ENCODE measurements around the gene TNFSF18.

The TNFSF18 gene

DNA sequence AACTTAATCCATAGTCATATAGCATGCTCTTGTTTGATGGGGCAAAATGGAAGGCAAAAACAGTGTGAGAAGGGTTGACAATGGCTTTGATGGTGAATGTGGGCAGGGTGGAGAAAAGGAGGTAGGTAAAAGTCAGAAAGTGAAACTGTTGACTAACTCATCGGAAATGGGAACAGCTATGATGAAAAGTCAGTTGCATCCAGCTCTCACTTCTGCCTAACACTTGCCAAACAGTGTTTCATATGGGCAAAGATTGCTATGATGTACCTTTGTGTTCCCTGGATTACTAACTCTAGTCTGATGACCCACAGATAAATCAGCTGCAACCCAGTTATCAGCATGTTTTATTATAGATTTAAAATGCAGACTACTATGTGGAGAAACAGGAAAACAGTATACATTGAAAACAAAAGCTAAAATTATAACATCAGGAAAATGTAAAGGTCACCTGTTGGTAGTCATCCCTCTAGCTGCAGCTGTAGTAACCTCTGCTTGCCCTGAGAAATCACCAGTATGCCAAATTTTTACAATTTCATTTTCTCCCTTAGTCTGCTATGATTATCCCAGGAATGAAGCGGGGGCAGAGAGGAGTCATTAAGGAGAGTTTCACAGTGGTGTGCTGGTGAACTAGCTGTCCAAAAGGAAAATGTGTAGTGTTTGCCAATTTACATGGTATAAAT, 11.7 kb downstream of the TNFSF18 start:
- DNase-seq (ENCODE audit: low read depth), result no peak

DNA sequence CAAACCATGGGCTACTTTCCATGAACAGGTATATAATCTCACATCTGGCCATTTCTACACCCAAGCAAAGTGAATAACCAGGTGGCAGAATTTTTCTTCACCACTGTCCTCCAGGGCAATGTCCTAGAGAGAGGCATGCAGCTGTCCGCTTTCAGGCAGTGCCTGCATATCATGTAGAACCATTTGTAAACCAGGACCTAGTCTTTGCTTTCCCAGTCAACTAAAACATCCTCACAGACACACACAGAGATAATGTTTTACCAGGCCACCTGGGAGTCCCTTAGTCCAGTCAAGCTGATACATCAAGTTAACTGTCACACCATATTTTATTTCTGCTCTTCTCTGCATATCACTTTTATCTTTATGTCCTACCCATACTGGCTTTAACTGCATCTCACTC, 26.2 kb downstream of the TNFSF18 start:
- DNase-seq (ENCODE audit: low read depth), result no peak

DNA sequence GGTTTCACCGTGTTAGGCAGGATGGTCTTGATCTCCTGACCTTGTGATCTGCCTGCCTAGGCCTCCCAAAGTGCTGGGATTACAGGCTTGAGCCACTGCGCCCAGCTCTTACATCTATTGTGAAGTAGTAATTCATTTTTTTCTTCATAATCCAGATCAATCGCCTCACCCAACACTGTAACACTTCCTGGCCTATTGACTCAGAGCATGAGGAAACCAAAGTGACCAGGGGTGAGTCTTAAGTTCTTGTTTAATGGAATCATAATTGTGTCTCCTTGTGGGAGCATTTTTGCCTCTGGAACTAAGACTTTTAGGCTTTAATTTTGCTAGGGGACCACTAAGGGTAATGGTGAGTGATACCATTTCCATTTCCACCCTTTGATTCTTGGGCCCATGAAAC, 27.4 kb downstream of the TNFSF18 start:
- DNase-seq (ENCODE audit: low read depth), result no peak

DNA sequence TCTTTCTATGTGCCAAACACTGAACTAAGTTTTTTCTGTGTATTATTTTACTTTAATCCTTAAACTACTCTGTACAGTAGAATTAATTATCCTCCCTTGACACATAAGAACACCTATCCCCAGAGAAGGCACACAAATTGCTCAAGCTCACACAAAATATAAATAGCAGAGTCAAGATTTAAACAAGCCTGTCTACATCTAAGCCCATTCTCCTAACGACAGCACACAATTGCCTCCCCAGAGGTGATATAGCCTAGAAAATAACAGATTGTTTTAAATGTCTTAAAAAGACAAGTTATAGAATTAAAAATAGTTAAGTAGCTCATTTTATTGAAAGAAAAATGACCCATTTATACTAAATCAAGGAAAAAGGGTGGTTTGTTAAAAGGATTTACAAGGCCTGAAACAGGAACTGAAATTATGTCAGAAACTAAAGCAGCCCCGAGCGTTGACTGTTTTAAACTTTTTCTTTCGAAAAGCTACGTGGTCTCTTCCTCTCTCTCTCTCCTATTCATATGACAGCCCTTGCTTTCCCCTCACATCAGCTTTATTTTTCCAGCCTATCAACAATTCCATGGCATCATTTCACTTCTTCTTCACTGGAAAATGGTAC, 30.5 kb downstream of the TNFSF18 start:
- no peak for DNase-seq (ENCODE audit: low read depth)

DNA sequence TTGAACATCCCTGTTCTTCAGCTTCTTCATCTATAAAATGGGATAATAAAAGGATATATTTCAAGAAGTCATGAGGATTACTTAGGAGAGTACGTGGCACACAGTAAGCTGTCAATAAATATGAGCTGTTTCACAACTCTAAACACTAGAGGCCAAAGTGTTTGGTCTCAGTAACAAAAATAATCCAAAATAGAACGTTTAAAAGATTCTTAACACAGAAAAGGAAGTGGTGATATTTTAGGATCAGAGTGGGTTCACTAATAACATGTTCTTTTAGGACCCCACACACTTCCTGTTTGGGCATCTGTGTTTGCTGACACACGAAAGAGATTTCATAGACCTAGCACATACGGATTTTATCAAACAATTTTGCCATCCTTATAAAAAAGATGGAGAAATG, 32.9 kb downstream of the TNFSF18 start:
- no peak for DNase-seq (ENCODE audit: low read depth)

DNA sequence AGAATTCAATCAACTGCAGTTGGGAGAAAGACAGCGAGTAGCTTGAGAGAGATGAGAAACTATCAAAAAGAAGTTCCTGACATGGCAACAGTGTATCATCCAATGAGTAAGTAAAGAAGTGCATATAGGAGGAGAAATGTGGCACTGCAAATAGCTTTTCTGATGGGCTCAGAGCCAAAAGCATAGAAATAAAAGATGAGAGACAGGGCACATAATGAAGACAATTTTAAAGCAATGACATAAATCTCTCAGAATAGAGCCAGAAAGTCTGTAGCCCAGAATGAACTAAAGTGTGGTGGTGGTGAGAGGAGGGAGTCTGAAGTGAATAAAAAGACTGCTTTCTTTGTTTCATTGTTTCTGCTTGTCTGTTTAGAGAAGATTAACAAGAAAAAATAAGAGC, 34.3 kb downstream of the TNFSF18 start:
- no peak for DNase-seq (ENCODE audit: low read depth)

DNA sequence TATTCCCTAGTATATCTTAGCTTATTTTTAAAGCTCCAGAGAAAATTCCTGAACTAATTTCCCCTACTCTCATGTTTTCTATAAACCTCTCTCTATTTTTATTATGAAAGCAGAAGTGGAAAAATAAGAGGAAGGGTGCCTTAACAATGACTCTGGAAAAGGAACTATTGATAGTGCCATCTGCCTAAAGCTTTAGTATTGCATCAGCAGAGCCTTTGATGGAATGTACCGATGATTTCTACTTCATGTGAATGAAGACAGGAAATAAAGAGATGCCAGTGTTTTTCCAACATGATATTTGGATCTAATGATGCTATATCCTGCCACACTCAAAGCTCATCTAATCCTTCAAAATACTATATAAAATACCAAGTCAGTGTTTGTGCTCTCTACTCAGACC, 35.1 kb downstream of the TNFSF18 start:
- DNase-seq (ENCODE audit: low read depth), result no peak

DNA sequence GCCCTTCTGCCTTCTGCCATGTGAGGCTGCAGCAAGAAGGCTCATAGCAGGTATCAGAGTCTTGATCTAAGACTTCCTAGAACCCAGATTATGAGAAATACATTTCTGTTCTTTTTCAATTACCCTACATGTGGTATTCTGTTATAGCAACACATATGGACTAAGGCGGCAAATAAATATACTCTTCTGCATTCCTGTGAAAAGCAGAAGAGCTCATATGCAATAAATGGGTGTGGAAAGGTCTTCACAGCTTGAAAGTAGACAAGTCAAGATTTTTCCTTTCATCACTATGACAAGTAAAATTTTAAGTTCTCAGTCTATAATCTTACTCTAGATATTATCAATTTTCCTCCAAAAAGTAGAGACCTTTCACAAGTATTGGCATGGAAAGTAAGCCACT, 36.6 kb downstream of the TNFSF18 start:
- DNase-seq (ENCODE audit: low read depth), result no peak

DNA sequence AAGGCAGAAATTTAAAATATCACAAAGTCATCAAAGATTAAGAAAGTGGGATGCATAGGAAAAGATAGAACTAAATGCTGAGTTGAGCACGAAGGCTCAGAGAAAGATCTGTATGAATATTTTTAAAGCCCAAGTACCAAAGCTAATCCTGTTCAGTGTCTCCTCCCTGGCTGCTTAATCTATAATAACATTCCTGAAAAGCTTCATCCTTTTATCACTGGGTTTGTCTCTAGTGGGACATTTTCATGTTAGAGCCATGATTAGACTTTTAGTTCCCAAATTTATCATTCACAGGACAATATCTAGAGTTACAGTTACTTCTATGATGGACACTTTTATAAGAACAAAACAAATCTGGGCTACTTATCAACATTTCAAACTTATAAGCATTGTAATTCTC, 38.6 kb downstream of the TNFSF18 start:
- no peak for DNase-seq (ENCODE audit: low read depth)

DNA sequence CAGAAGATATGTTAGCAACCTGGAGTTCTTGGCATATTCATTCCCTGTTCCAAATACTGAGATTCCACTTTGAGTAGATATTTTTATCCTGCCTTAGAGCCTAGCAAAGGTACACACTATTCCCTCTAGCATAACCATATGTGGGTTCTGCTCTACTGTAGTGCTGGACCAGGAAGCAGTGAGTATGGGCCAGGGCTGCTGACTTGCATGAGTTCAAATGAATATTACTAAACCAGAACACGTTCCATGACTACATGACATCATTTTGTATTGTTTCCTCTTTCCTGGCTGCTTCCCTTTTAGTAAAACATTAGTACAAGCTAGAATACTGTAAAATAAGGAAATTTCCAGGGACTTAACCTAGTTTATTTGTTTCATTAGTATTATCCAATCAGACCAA, 41.1 kb downstream of the TNFSF18 start:
- DNase-seq (ENCODE audit: low read depth), result no peak

DNA sequence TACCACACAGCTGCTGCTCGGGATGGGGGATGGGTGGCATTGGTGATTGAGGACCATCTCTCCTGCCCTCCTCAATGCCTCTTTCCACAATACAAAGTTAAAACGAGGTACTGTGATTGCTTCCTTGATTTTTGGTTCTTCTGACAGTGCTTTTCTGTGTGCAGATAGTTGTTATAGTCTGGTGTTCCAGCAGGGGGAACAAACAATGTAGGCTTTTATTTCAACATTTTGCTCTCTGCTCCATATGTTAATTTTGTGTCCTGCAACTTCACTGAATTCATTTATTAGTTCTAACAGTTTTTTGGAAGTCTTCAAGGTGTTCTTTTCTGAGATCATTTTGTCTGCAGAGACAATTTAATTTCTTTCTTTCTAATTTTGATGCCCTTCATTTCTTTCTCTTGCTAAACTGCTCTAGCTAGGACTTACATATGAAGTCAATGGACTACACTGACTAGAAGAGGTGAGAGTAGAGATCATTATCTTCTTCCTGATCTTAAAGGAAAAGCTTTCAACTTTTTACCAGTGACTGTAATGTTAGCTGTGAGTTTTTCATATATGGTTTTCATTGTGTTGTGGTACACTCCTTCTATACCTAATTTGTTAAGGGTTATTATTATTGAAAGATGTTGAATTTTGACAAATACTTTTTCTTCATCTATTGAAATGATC, 45.4 kb downstream of the TNFSF18 start:
- DNase-seq (ENCODE audit: low read depth), result no peak

DNA sequence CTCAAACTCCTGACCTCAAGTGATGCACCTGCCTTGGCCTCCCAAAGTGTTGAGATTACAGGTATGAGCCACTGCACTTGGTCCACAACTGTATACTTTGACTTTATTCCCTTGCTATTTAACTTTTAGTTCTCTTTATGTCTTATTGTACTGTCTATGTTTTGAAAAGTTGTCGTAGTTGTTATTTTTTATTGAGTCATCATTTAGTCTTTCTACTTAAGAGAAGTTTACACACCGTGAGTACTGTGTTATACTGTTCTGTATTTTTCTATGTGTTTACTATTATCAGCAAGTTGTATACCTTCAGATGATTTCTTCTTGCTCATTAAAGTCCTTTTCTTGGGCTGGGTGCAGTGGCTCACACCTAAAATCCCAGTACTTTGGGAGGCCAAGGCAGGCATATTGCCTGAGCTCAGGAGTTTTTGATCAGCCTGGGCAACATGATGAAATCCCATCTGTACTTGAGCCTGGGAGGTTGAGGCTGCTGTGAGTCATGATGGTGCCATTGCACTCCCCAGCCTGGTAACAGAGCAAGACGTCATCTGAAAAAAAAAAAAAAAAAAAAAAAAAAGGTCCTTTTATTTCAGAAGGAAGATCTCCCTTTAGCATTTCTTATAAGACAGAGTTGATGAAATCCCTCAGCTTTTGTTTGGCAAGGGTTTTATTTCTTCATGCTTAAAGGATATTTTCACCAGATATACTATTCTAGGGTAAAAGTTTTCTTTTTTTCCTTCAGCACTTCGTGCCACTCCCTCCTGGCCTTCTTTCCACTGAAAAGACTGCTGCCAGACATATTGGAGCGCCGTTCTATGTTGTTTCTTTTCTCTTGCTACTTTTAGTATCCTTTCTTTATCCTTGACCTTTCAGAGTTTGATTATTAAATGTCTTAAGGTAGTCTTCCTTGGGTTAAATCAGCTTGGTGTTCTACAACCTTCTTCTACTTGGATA, 47.6 kb downstream of the TNFSF18 start:
- no peak for DNase-seq (ENCODE audit: low read depth)

DNA sequence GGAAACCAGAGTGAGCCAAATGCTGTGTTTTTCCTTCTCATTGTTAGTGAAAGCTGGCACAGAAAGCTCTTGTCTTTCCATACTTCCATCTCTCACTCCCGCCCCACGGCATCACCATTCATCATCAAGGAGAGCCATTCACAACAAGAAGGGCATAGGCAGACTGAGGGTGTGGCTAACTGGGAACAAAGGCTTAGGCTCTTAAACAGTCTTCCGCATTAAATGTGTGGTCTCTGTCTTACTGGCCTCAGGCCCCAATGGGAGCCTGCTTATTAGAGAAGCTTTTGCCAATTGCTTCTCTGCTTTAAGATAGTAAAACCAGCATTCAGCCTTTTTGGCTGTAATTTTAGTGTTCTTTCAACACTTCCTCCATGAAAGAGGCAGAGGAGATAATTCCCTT, 51.4 kb downstream of the TNFSF18 start:
- DNase-seq (ENCODE audit: low read depth), result no peak

DNA sequence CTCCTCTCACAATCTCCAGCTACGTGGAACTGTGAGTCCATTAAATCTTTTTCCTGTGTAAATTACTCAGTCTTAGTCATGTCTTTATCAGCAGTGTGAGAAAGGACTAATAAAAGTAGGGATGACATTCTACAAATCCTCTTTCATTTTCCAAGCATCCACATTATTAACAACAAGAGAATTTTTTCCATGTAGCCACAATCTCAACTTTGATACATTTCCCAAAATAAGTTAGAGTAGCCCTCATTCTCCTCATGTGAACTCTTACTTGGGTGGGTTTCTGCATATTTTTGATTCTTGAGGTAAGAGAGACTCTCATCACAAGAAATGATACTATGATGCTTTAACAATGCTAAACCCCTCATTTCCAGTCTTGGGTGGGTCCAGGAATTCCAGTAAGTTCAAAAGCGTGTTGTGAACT, 52.8 kb downstream of the TNFSF18 start:
- no peak for DNase-seq (ENCODE audit: low read depth)

DNA sequence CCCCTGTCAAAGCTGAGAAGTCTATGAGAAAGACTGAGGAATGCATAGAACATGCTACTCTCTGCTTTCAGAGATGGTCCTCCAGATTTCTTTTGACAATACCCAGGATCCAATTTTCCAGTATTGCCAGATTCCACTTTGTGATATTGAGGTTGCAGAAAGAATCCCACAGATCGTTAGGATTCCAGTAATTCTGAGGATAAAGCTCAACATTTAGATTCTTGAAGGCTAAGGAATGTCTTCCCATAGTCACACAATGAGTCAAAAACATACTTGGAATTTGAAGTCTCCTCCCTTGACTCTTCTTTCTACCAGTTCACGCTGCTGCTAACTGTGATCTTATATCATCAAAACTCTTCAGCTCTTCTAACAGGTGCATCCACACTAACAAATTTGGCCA, 57.1 kb downstream of the TNFSF18 start:
- no peak for DNase-seq (ENCODE audit: low read depth)

DNA sequence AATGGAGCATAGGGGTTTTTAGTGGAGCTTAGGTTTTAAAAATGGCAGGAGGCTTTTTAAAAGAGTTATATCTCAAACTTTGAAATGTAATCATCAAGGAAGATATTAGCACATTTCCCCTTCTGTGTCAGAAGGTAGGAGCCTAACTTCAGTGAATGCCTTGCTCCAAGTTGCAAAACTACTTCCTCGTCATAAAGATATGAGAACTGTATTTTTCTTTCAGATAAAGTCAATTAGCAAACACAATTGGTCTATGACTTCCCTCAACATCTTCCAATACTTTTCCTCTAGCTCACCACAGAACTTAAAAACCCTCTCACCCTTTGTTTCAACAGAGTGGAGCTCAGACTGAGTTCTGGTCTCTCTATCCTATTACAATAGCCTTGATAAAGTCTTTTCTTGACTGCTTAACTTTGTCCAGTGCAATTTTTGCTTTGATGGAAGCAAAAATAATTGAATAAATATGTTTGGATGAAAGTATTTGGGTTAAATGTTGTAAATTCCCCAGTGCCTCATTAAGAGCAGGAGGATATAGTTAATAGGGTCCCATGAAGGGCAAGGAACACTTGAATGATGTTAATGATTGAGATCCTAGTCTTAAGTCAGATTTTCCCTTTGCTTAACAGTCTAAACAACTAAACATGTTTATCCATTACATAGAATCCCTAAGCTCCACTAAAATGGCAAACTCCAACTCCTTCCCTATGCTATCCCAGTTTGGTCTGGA, 58.9 kb downstream of the TNFSF18 start:
- no peak for DNase-seq (ENCODE audit: low read depth)

DNA sequence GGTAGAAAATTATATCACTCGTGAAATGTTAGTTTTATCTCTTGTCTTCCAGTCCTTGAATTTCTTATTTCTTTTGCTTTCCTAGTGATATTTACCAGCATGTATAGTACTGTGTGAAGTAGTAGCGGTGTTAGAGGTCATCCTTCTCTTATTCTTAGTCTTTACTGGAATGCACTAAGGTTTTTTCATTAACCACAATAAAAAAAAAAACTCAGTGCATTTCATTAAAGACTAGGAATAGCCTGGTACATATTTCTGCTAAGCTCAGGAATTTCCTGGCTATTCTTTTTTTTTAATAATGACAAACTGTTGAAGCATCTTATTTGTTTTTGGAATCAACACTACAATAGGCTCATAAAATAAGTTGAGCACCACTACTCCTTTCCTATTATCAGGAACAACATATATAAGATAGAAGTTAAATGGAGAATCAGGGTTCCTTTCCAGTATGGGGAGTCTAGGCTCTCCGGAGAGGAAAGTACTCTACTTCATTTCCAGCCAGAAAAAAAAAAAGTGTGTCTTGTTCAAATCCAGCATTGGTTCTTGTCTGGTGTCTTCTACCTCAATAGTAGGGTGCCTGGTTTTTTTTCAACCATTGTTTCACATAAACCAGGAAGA, 60.0 kb downstream of the TNFSF18 start:
- DNase-seq (ENCODE audit: low read depth), result no peak

All from activated T-cell treated with anti-CD3 and anti-CD28 coated beads for 48 hours (primary cell).